Erythroblast (primary cell): Measurements from ENCODE around the gene CLSTN1.
A peak's percentile ranks its signal among the peaks of the same experiment; 100 is the strongest.

Source experiments
- DNase-seq, 2 experiments: peaks; one replicate each; lab custom pipeline; 2025; lab: John Stamatoyannopoulos, UW
- GATA1 ChIP-seq: IDR thresholded peaks from 2 replicates; pipeline ENCODE4 v1.6.1; 2011; ENCODE audit warnings: low read depth, mild to moderate bottlenecking, control low read depth, low read length, moderate library complexity
- POLR2A ChIP-seq: IDR thresholded peaks from 2 replicates; pipeline ENCODE4 v1.6.1; 2011; ENCODE audit warnings: mild to moderate bottlenecking, low read length

Gene CLSTN1

GRCh38 chr1:9726406-9726805, 97.4 kb downstream of the CLSTN1 start:
- TF ChIP-seq POLR2A (no peak), GATA1 (no peak)

GRCh38 chr1:9724706-9725476, 98.9 kb downstream of the CLSTN1 start:
- TF ChIP-seq POLR2A (no peak), GATA1 (no peak)
- DNase-seq, result peak; percentile 55 to 69

More at GRCh38 chr1:9726406-9726805, 97.4 kb downstream of the CLSTN1 start:
- no peak for DNase-seq

- DNase-seq, result no peak
Measured at GRCh38 chr1:9723926-9724325, 99.8 kb downstream of the CLSTN1 start.

GRCh38 chr1:9723068-9723805, 100.5 kb downstream of the CLSTN1 start:
- TF ChIP-seq GATA1 (no peak), POLR2A (no peak)
- DNase-seq, result no peak

More at GRCh38 chr1:9723926-9724325, 99.8 kb downstream of the CLSTN1 start:
- TF ChIP-seq GATA1, result no peak
- TF ChIP-seq POLR2A, result no peak

GRCh38 chr1:9722378-9722749, 101.4 kb downstream of the CLSTN1 start:
- no peak for TF ChIP-seq GATA1

GRCh38 chr1:9721606-9722377, 102.0 kb downstream of the CLSTN1 start:
- TF ChIP-seq POLR2A (no peak), GATA1 (no peak)
- peak; percentile 34 to 63 for DNase-seq

More at GRCh38 chr1:9722378-9722749, 101.4 kb downstream of the CLSTN1 start:
- DNase-seq, result no peak

GRCh38 chr1:9720785-9721605, 102.8 kb downstream of the CLSTN1 start:
- TF ChIP-seq GATA1 (no peak), POLR2A (no peak)
- no peak for DNase-seq

- DNase-seq, result no peak
- TF ChIP-seq POLR2A (no peak), GATA1 (no peak)
Measured at GRCh38 chr1:9719978-9720722, 103.6 kb downstream of the CLSTN1 start.

GRCh38 chr1:9718006-9718680, 105.6 kb downstream of the CLSTN1 start:
- no peak for DNase-seq
- no peak for TF ChIP-seq GATA1
- no peak for TF ChIP-seq POLR2A

- TF ChIP-seq POLR2A, result peak; percentile 70
- no peak for TF ChIP-seq GATA1
- DNase-seq, result peak; percentile 64 to 80
Measured at GRCh38 chr1:9717193-9718005, 106.4 kb downstream of the CLSTN1 start.

GRCh38 chr1:9716404-9717192, 107.2 kb downstream of the CLSTN1 start:
- DNase-seq, result no peak

More at GRCh38 chr1:9716404-9717192, 107.2 kb downstream of the CLSTN1 start:
- no peak for TF ChIP-seq POLR2A
- TF ChIP-seq GATA1, result no peak
